Brain microvascular endothelial cell (primary cell): ENCODE data around the gene KIAA0753.

Experiments used
- DNase-seq: peaks from one replicate; pipeline ENCODE4 v3.0.0-alpha.2; 2020
- H3K27ac ChIP-seq: fragments of 250-450 bp; sonication (Bioruptor Pico); 2 replicates; pipeline ENCODE4 v1.5.1; 2020; ENCODE audit warnings: mild to moderate bottlenecking, moderate library complexity
- H3K27me3 ChIP-seq: fragments of 250-450 bp; sonication (Bioruptor Pico); replicated peaks from 2 replicates; pipeline ENCODE4 v1.5.1; 2020; ENCODE audit warnings: mild to moderate bottlenecking
- H3K36me3 ChIP-seq: fragments of 250-450 bp; sonication (Bioruptor Pico); replicated peaks from 2 replicates; pipeline ENCODE4 v1.5.1; 2020; ENCODE audit warnings: mild to moderate bottlenecking
- H3K4me3 ChIP-seq: 2 replicates; pipeline ENCODE4 v1.5.1; 2011; ENCODE audit warnings: low read depth, mild to moderate bottlenecking, control low read depth, low read length, moderate library complexity
- in situ Hi-C: cut with HindIII; loops from 2 replicates; pipeline ENCODE4 v1.10.0; 2017; ENCODE audit warnings: low sequenced_read_pairs, low pct_ligation_motif_present
- TF ChIP-seq, protein P1 (sequence below): IDR thresholded peaks from 2 replicates; pipeline ENCODE4 v1.5.1; 2011; ENCODE audit warnings: low read depth, mild to moderate bottlenecking, moderate library complexity, low read length, control low read depth, inconsistent platforms; ENCODE audit errors: missing control alignments

The KIAA0753 gene

DNA sequence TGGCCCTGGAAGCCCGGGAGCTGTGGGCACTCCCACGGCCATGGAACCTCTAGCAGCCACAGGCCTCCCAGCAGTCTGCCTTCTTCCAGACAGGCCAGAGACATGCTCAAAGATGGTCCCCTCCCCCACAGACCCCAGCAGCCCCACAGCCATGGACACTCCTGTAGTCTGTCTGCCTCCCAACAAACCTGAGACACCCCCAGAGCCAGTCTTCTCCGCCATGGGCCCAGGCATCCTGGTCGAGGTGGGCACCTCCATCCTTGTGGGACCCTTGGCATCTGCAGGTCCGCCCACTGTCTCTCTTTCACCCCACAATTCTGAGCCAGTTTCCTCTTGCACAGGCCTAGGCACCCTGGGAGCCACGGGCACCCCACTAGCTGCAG lies 3.1 kb downstream of the KIAA0753 start:
- Histone ChIP-seq H3K27ac (no peak overlapping the region), H3K4me3 (no peak overlapping the region), H3K27me3 (no peaks in the 10 kb centered on the region), H3K36me3 (peaks cover 17% of the 10 kb centered on the region)
- no peak for DNase-seq
- TF ChIP-seq, protein P1, sequence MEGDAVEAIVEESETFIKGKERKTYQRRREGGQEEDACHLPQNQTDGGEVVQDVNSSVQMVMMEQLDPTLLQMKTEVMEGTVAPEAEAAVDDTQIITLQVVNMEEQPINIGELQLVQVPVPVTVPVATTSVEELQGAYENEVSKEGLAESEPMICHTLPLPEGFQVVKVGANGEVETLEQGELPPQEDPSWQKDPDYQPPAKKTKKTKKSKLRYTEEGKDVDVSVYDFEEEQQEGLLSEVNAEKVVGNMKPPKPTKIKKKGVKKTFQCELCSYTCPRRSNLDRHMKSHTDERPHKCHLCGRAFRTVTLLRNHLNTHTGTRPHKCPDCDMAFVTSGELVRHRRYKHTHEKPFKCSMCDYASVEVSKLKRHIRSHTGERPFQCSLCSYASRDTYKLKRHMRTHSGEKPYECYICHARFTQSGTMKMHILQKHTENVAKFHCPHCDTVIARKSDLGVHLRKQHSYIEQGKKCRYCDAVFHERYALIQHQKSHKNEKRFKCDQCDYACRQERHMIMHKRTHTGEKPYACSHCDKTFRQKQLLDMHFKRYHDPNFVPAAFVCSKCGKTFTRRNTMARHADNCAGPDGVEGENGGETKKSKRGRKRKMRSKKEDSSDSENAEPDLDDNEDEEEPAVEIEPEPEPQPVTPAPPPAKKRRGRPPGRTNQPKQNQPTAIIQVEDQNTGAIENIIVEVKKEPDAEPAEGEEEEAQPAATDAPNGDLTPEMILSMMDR = no peak
- in situ Hi-C loops = no loop called here

- DNase-seq = no peak
- no peak overlapping the region for H3K27ac ChIP-seq
- in situ Hi-C loops = no loop called here
- TF ChIP-seq, protein P1 = no peak
- H3K36me3 ChIP-seq = peaks cover 23% of the 10 kb centered on the region
- H3K4me3 ChIP-seq = no peak overlapping the region
- no peaks in the 10 kb centered on the region for H3K27me3 ChIP-seq
These were observed 3.7 kb downstream of the KIAA0753 start for GRCh38 chr17:6636616-6637457.

- Histone ChIP-seq H3K27me3 (no peaks in the 10 kb centered on the region), H3K27ac (no peak overlapping the region), H3K4me3 (no peak overlapping the region), H3K36me3 (peaks cover 29% of the 10 kb centered on the region)
- TF ChIP-seq, protein P1 = no peak
- in situ Hi-C loops = no loop called here
- DNase-seq = no peak
These were observed 4.4 kb downstream of the KIAA0753 start for GRCh38 chr17:6636105-6636504.

GRCh38 chr17:6633263-6633662 lies 7.2 kb downstream of the KIAA0753 start:
- Histone ChIP-seq H3K27ac (no peak overlapping the region), H3K4me3 (no peak overlapping the region), H3K36me3 (peaks cover 29% of the 10 kb centered on the region), H3K27me3 (no peaks in the 10 kb centered on the region)
- TF ChIP-seq, protein P1 = no peak
- in situ Hi-C loops = no loop called here
- no peak for DNase-seq

- H3K27ac ChIP-seq = no peak overlapping the region
- no peak for DNase-seq
- in situ Hi-C loops = no loop called here
- TF ChIP-seq, protein P1 = no peak
- H3K36me3 ChIP-seq = peaks cover 31% of the 10 kb centered on the region
- H3K27me3 ChIP-seq = no peaks in the 10 kb centered on the region
- H3K4me3 ChIP-seq = no peak overlapping the region
These were observed 8.0 kb downstream of the KIAA0753 start for GRCh38 chr17:6632530-6632929.

- no peak overlapping the region for H3K4me3 ChIP-seq
- H3K27ac ChIP-seq = no peak overlapping the region
- H3K36me3 ChIP-seq = peaks cover 31% of the 10 kb centered on the region
- no peak for DNase-seq
- in situ Hi-C loops = no loop called here
- TF ChIP-seq, protein P1 = no peak
- no peaks in the 10 kb centered on the region for H3K27me3 ChIP-seq
These were observed 10.1 kb downstream of the KIAA0753 start for GRCh38 chr17:6630390-6630789.
